CD4-positive, alpha-beta T cell treated with Interleukin-12 subunit alpha and Interleukin-12 subunit beta, for 1 hour (primary cell): Measurements from ENCODE around the gene RIOX2.

ENCODE experiments used
- DNase-seq: peaks from one replicate; pipeline ENCODE4 v3.0.0-alpha.2; 2020

RIOX2 gene

DNA sequence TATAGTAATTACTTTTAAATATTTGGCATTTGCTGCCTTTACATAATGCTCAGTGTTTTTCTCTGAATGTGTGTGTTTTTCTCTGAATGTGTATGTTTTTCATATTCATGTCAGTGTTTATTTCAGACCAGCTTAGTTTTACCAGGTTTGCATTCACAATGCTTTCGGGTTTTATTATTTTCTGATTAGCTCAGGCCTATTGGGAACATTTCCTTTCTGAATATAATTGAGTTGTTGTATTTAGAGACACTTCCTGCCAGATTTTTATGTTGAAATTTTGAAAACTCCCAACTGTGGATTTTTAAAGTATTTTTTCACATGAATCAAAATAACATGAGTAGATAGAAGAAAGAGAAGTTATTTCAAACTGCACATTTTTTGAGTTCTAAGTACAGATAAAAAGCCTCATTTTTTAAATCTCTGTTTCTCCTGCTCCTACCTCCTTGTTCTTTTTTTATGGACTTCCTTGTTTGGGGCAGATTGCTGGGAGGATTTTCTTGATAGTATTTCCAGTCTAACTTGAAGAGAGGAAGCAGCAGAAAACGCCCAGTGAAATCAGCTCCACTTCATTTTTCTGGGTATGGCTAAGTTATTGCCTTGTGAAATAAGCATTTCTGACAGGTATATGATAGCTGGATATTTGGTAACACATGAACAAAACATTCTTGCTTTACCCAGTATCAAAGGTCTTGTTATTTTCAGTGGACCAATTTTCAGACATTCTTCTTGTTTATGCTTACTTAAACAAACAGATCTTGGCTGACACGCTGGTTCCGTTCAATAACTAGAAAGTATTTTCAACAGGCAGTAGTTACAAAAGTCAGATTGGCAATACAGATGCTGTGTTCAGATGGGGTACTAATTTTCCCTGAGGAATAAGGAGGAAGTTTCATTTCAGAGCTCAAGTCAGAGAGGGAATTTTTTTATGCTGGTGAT, 70.7 kb downstream of the RIOX2 start:
- DNase-seq: no peak

DNA sequence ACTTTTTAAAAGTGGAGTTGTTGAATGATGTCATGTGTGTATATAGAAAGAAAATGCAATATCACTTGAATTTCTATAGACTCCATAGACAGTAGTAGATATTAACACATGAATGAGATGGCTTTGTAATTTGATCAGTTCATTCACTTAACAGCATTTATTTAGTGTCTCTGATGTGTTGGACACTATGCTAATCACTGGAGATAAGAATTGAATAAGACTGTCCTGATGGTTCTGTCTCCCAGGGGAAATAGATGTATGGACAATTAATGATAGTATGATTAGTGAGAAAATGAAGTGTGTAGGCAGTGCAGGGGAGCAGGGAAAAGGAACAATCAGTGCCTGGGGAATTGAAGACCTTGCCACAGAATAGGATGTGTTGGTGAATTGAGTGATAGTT, 72.9 kb downstream of the RIOX2 start:
- DNase-seq: no peak

DNA sequence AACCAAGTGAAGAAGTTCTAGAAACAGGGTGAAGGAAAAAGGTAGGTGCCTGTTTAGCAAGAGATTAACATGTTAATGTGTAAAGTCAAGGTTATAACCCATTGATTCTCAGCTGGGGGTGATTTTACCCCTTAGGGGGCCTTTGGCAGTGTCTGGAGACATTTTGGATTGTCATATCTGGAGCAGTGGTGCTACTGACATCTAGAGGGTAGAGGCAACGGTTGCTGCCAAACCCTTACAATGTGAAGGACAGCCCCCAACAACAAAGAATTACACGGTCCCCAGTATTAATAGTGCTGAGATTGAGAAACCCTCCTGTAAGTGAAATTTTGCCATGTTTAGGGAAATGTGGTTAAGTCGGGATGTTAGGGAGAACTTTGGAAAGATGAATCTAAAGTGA, 75.7 kb downstream of the RIOX2 start:
- DNase-seq: no peak

DNA sequence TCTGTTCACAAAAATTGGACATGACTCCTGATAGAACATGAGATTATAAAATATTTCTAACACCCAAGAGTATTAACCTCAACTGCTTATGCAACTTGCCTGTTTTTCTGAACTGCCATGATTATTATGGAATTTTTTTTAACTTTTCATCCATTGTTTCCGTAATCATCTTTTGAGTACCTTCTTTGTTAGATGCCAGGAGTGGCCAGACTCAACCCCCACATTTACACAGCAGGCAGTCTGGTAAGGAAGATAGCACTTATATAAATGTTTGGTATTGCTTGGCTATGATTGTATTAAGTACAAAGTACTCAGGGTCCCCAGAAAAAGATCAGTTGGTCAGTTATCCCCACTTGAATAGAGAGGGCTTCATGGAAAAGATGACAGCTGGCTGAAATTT, 76.1 kb downstream of the RIOX2 start:
- DNase-seq: no peak

DNA sequence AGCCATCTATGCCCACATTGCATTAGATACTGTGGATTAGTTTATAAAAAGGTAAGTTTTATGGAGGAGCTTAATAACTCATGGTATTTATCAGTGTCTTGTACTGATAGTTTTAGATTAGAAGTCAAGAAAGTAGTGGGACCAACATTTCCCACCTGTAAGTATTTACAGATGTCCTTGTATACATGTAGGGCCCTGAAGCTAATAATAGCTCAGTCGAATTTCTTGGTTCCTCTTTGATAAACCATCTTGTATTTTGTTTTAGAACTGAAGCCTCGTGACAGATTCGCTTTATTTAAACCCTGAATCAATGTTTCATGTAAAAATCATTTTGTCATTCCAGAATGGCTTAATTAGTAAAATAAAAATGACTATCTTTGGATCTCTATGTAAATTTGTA, 77.0 kb downstream of the RIOX2 start:
- no peak for DNase-seq

DNA sequence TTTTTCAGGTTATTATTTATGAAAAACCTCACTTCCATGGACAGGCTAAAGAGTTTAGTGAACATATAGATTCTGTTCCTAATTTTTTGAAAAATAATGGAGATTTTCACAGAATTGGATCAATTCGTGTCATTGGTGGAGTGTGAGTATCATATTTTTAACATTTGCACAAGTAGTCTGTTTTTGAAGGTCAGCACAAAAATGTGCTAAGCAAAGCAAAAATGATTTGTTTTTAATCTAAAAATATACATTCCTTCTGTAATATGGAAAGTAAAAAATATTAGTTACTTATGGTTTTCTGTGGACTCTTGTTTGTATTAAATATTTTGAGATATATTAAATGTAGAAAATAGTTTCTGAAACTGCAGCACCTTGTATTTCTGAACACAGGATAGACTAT, 79.4 kb downstream of the RIOX2 start:
- no peak for DNase-seq
